Vagina (tissue), 2 donors: ENCODE measurements around the gene SYCP2. TPM values are rescaled to one million over a fixed set of nuclear protein-coding genes. Genes with fewer than 3 reads are reported as not detected.

Source experiments
- DNase-seq, 2 donors: peaks; one replicate each; pipeline ENCODE4 v3.0.0-alpha.2; 2017; ENCODE audit errors: extremely low spot score in 2 of 2
- H3K27ac ChIP-seq: fragments of 200-600 bp; sonication (generic); one replicate; pipeline ENCODE4 v1.5.1; 2019
- H3K27me3 ChIP-seq: fragments of 200-600 bp; sonication (generic); one replicate; pipeline ENCODE4 v1.5.1; 2019
- H3K36me3 ChIP-seq, 2 donors: fragments of 200-600 bp; sonication (generic); one replicate each; pipeline ENCODE4 v1.5.1; 2017 to 2019
- H3K4me1 ChIP-seq: fragments of 200-600 bp; sonication (generic); one replicate; pipeline ENCODE4 v1.5.1; 2019
- H3K4me3 ChIP-seq, 2 donors: fragments of 200-600 bp; sonication (generic); 1 replicate in 1 of 2; 2 replicates in 1 of 2; pipeline ENCODE4 v1.5.1; 2016 to 2019
- H3K9me3 ChIP-seq: fragments of 200-600 bp; sonication (generic); one replicate; pipeline ENCODE4 v1.5.1; 2019
- CTCF ChIP-seq, 3 experiments: fragments of 450-650 bp in 2 of 3; fragments of 200-600 bp in 1 of 3; sonication (generic) in 1 of 3; IDR thresholded peaks; one replicate each; pipeline ENCODE4 v1.5.1; 2017 to 2019; ENCODE audit warnings: antibody characterized with exemption in 3 of 3, mild to moderate bottlenecking in 2 of 3, moderate library complexity in 2 of 3
- POLR2A ChIP-seq, 2 donors: fragments of 450-650 bp; IDR thresholded peaks; one replicate each; pipeline ENCODE4 v1.6.1; 2017; ENCODE audit warnings: antibody characterized with exemption in 2 of 2, mild to moderate bottlenecking in 2 of 2, moderate library complexity in 2 of 2
- POLR2AphosphoS5 ChIP-seq, 2 donors: sonication (generic); formaldehyde crosslinking; IDR thresholded peaks; one replicate each; pipeline ENCODE4 v1.9.0; 2017; ENCODE audit warnings: antibody characterized with exemption in 2 of 2, mild to moderate bottlenecking in 2 of 2, low read depth in 1 of 2; ENCODE audit not compliant: insufficient read depth in 1 of 2
- intact Hi-C: fragments of 100-400 bp; cut with DNase I; formaldehyde crosslinking; loops from one replicate; pipeline ENCODE4 v1.15.1; 2023
- total RNA-seq: library from RNA; depleted of rRNA; stranded (reverse); fragments of >200 nt; gene quantifications from one replicate; pipeline ENCODE4 v1.2.3, GENCODE V29; 2016

The SYCP2 gene
- total RNA-seq, 1 donor from 2014 or later = 3.2 TPM

DNA sequence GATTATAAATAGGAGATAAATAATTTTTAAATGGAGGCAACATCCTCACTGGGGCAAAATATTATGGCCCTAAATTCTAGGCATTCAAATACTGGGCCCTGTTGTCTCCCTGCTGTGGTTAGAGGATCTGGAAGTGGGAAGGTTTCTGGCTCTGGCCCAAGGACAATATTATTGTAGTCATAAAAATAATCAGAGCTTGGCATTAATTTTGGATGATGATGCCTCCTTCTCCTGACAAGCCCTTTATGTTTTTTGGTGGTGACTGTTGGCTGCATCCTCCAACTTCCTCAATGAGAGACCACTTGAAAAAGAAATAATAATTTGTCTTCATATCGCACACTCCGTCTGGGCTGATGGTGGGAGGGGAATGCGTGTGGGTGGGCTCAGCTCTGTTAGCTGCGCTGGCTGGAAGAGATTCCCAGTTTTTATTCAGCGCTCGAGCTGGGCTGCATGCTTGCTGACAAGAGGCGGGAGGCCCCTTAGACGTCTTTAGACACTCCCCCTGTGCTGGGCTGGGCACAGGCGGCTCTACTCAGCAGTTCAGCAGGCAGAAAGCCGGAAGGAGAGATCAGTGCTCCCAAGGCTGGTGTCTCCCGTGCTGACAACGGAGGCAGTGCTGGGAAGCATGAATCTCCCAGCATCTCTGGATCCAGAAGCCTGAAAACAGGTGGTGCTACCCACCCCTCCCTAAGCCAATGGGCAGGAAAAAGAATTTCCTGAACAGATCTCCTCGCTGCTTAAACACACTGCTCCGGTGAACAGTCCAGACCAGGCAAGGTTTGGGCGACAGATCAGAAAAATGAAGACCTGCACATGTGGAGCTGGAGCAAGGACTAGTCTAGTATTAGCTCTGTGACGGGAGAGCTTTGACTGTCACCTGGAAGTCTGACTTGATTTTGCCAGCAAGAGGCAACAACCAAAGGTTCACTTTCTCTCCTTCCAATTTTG, 97.7 kb downstream of the SYCP2 start:
- H3K4me3 ChIP-seq = peak overlapping the region; percentile 33 to 35
- no peak for DNase-seq
- H3K9me3 ChIP-seq = no peaks in the 10 kb centered on the region
- no peak overlapping the region for H3K27ac ChIP-seq
- no peaks in the 10 kb centered on the region for H3K36me3 ChIP-seq
- no peaks in the 10 kb centered on the region for H3K27me3 ChIP-seq
- intact Hi-C loops = no loop called here
- no peak for TF ChIP-seq POLR2A (IDR thresholded peaks at IDR 0.05)
- TF ChIP-seq POLR2AphosphoS5 (IDR thresholded peaks at IDR 0.05; ENCODE audit: insufficient read depth in 1 of 2, low read depth in 1 of 2) = peak in 1 of 2 donors; percentile 22
- peaks cover 26% of the 10 kb centered on the region for H3K4me1 ChIP-seq

GRCh38 chr20:59835057-59835447, 98.4 kb downstream of the SYCP2 start:
- peaks cover 26% of the 10 kb centered on the region for H3K4me1 ChIP-seq
- H3K4me3 ChIP-seq = no peak overlapping the region
- no peaks in the 10 kb centered on the region for H3K36me3 ChIP-seq
- no peak for TF ChIP-seq CTCF (IDR thresholded peaks at IDR 0.05)
- TF ChIP-seq POLR2A (IDR thresholded peaks at IDR 0.05) = no peak
- no peak for TF ChIP-seq POLR2AphosphoS5 (IDR thresholded peaks at IDR 0.05; ENCODE audit: insufficient read depth in 1 of 2, low read depth in 1 of 2)
- H3K27ac ChIP-seq = no peak overlapping the region
- H3K27me3 ChIP-seq = no peaks in the 10 kb centered on the region
- H3K9me3 ChIP-seq = no peaks in the 10 kb centered on the region
- DNase-seq = no peak
- intact Hi-C loops = no loop called here

GRCh38 chr20:59832406-59833363, 100.8 kb downstream of the SYCP2 start:
- Histone ChIP-seq H3K9me3 (no peaks in the 10 kb centered on the region), H3K4me3 (no peak overlapping the region), H3K27me3 (no peaks in the 10 kb centered on the region), H3K36me3 (no peaks in the 10 kb centered on the region), H3K4me1 (peaks cover 31% of the 10 kb centered on the region), H3K27ac (no peak overlapping the region)
- no peak for DNase-seq
- intact Hi-C loops = no loop called here
- TF ChIP-seq POLR2AphosphoS5 (IDR thresholded peaks at IDR 0.05; ENCODE audit: insufficient read depth in 1 of 2, low read depth in 1 of 2) = no peak
- no peak for TF ChIP-seq CTCF (IDR thresholded peaks at IDR 0.05)
- no peak for TF ChIP-seq POLR2A (IDR thresholded peaks at IDR 0.05)

- H3K4me1 ChIP-seq = peaks cover 31% of the 10 kb centered on the region
- no peak overlapping the region for H3K4me3 ChIP-seq
- TF ChIP-seq POLR2A (IDR thresholded peaks at IDR 0.05) = no peak
- no peak for TF ChIP-seq CTCF (IDR thresholded peaks at IDR 0.05)
- TF ChIP-seq POLR2AphosphoS5 (IDR thresholded peaks at IDR 0.05; ENCODE audit: insufficient read depth in 1 of 2, low read depth in 1 of 2) = no peak
- no peaks in the 10 kb centered on the region for H3K36me3 ChIP-seq
- intact Hi-C loops = no loop called here
- no peaks in the 10 kb centered on the region for H3K27me3 ChIP-seq
- no peak overlapping the region for H3K27ac ChIP-seq
- no peak for DNase-seq
- no peaks in the 10 kb centered on the region for H3K9me3 ChIP-seq
Measured at GRCh38 chr20:59831916-59832270, 101.5 kb downstream of the SYCP2 start.
